Mesothelial cell of epicardium (in vitro differentiated cells): ENCODE data around the gene SHROOM1. TPM values are rescaled to one million over a fixed set of nuclear protein-coding genes. Genes with fewer than 3 reads are reported as not detected.
A peak's percentile ranks its signal among the peaks of the same experiment; 100 is the strongest.

Experiments used
- DNase-seq, 2 experiments: peaks; one replicate each; pipeline ENCODE4 v3.0.0; 2021; ENCODE audit warnings: low spot score in 2 of 2; ENCODE audit not compliant: unreplicated experiment in 2 of 2
- H3K27ac Mint-ChIP-seq: 2 replicates; pipeline ENCODE4 v1.8.0; 2021; ENCODE audit warnings: mixed read lengths
- H3K27me3 Mint-ChIP-seq: 2 replicates; pipeline ENCODE4 v1.8.0; 2021; ENCODE audit warnings: low read depth, mixed read lengths
- H3K36me3 Mint-ChIP-seq: 2 replicates; pipeline ENCODE4 v1.8.0; 2021; ENCODE audit warnings: mixed read lengths
- H3K4me1 Mint-ChIP-seq: 2 replicates; pipeline ENCODE4 v1.8.0; 2021; ENCODE audit warnings: mixed read lengths
- H3K4me3 Mint-ChIP-seq: 2 replicates; pipeline ENCODE4 v1.8.0; 2021; ENCODE audit warnings: mild to moderate bottlenecking, moderate library complexity, mixed read lengths
- H3K9me3 Mint-ChIP-seq: 2 replicates; pipeline ENCODE4 v1.8.0; 2021; ENCODE audit warnings: mixed read lengths
- total RNA-seq: library from RNA; stranded (reverse); gene quantifications from 3 replicates; pipeline ENCODE4 v1.2.1, GENCODE V29; 2021
- TF ChIP-seq, protein P1 (sequence below): fragments of 200-600 bp; sonication (generic); IDR thresholded peaks from one replicate; pipeline ENCODE4 v1.5.0; 2021; ENCODE audit warnings: antibody characterized with exemption; ENCODE audit not compliant: unreplicated experiment

The SHROOM1 gene
- total RNA-seq, 1 donor from 2014 or later = 12.2 TPM

DNA sequence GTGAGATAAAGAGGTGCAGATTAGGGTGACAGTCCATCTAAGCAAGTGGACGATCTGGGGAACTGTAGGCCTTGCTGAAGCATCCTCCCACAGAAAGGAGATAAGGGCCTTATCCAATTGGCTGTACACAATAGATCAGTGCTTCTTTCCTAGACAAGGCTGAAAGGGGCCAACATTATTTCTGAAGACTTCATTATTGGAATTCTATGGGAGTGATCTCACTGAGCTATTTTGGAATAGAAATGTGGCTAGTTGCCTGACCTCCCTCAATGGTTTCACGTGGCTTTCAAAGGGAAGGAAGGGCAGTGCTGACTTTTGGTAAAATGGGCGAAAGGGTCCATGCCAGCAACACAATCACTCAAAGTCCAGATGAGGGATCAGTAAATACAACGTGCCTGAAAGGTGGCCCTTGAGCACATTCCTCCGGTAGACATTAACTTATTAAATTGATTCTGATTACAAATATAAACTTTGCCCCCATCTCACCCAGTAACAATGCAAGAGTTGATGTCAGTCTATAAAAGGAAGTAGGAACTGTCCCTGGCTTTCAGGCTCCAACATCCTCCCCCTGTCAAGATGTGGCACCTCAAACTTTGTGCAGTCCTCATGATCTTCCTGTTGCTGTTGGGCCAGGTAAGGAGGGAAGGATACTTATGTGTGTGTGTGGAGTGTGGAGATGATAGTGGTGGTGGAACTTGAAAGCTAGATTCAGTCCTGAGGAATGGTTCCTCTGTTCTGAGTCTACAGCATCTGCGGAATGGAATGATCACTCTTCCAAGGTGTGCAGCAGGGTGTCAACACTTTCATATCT, 42.9 kb upstream of the SHROOM1 start, which contains the start of gene LEAP2:
Gene LEAP2, plus strand, starts transcription at position 550 of the 811 bp plus-strand sequence. Its CDS starts 27 bp downstream, at position 577.
- no peak within 1 kb of the TSS for H3K4me3 Mint-ChIP-seq
- peak within 1 kb of the TSS; percentile 4 for H3K27ac Mint-ChIP-seq
- no peaks in the 10 kb centered on the region for H3K9me3 Mint-ChIP-seq
- no peaks in the 10 kb centered on the region for H3K27me3 Mint-ChIP-seq
- TF ChIP-seq, protein P1, sequence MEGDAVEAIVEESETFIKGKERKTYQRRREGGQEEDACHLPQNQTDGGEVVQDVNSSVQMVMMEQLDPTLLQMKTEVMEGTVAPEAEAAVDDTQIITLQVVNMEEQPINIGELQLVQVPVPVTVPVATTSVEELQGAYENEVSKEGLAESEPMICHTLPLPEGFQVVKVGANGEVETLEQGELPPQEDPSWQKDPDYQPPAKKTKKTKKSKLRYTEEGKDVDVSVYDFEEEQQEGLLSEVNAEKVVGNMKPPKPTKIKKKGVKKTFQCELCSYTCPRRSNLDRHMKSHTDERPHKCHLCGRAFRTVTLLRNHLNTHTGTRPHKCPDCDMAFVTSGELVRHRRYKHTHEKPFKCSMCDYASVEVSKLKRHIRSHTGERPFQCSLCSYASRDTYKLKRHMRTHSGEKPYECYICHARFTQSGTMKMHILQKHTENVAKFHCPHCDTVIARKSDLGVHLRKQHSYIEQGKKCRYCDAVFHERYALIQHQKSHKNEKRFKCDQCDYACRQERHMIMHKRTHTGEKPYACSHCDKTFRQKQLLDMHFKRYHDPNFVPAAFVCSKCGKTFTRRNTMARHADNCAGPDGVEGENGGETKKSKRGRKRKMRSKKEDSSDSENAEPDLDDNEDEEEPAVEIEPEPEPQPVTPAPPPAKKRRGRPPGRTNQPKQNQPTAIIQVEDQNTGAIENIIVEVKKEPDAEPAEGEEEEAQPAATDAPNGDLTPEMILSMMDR = no peak
- H3K4me1 Mint-ChIP-seq = peaks cover 10% of the 10 kb centered on the region
- no peak for DNase-seq
- H3K36me3 Mint-ChIP-seq = peaks cover 9% of the 10 kb centered on the region

DNA sequence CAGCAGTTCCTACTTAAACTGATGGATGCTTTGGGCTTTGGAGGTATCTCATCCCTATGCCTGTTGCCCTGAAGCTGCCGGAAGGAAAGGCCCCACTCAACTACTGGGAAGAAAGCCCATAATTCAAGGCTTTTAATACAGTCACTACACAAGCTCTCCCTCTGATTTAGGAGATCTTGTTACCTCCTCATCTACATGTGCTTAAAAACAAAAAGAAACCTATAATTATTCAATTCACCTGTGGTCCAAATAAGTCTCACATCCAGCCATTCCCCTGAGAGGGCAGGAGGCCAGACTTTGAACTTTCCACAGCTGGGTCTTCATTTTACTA, 42.3 kb upstream of the SHROOM1 start:
- peaks cover 6% of the 10 kb centered on the region for H3K36me3 Mint-ChIP-seq
- H3K4me1 Mint-ChIP-seq = peaks cover 4% of the 10 kb centered on the region
- no peak overlapping the region for H3K4me3 Mint-ChIP-seq
- no peak for DNase-seq
- TF ChIP-seq, protein P1 = no peak
- H3K27me3 Mint-ChIP-seq = no peaks in the 10 kb centered on the region
- peak overlapping the region; percentile 4 for H3K27ac Mint-ChIP-seq
- H3K9me3 Mint-ChIP-seq = no peaks in the 10 kb centered on the region

DNA sequence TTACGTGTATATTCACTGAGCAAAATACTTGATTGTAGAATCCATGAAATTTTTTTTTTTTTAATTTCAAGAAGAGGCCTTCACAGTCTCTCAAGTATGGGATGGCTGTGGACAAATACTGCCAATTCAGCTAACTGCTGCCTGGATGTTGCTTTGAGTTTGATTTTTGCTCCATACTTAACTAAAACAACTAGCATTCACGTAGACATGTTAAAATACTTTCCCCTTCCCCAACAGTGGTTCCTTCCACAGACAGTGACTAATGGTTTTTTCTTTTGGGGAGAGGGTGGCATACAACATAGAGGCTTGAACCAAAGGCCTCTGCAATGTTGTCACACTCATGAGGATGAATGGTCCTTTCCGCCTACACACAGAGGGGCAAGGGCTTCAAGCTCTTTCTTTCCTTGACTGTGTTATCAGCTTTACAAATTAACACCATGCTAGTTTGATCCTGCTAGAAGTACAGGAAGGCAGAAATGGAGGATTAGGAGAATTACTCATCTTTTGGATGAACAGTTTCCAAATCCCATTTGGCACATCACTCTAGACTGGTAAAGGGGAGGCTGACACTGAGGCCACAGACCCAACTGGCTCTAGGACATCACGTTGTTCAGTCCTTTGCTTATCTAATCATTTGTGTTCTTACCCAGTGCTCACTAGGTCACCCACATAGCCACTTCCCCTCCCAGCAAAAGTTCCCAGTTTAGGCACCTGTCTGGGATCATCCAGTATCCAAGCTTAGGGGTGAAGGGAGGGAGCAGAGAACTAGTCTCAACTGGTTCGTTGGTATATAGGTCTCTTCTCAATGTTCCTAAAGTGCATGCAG, 41.2 kb upstream of the SHROOM1 start:
- TF ChIP-seq, protein P1 = no peak
- Mint-ChIP-seq H3K27me3 (no peaks in the 10 kb centered on the region), H3K4me3 (no peak overlapping the region), H3K9me3 (no peaks in the 10 kb centered on the region), H3K36me3 (peaks cover 6% of the 10 kb centered on the region), H3K27ac (no peak overlapping the region), H3K4me1 (peaks cover 11% of the 10 kb centered on the region)
- DNase-seq = no peak

DNA sequence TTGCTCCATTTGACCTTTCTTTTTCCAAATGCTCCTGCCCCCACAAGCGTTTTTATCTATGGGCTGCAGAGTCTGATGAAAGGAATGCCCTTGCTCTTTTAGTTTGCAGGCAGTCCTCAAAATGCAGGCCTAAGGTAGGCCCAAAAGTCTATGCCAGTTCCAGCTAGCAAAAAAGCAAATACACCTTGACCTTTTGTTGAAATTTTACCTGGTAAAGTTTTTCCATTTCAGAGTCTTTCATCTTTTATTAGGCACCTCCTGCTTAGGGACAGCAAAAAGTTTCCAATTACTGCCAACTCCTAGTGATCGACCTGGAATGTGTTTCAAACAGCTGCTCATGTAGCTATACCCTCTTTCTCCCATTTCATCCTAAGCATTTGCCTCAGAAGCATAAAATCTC, 40.4 kb upstream of the SHROOM1 start:
- Mint-ChIP-seq H3K36me3 (peaks cover 3% of the 10 kb centered on the region), H3K27ac (peak overlapping the region; percentile 27), H3K9me3 (no peaks in the 10 kb centered on the region), H3K27me3 (no peaks in the 10 kb centered on the region), H3K4me1 (peaks cover 18% of the 10 kb centered on the region), H3K4me3 (no peak overlapping the region)
- TF ChIP-seq, protein P1 = no peak
- no peak for DNase-seq

DNA sequence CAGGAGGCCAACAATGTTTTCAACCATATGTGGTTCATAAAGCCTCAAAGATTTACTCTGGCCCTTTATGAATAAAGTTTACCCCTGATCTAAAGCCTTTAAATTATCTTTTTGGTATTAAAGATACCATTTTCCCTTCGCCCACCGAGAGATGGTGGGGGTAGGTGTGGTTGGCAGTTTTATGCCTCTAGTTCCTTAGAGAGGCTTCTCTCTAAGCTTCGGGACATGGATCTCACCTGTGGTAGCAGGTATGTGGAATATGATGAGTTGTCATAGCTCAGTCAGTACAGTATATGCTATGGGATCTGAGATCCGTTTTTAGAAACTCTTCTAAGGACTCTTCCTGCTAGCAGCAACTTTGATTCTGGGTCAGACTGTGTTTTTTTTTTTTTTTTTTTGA, 38.3 kb upstream of the SHROOM1 start:
- H3K27ac Mint-ChIP-seq = peak overlapping the region; percentile 50
- H3K27me3 Mint-ChIP-seq = no peaks in the 10 kb centered on the region
- no peak for DNase-seq
- peaks cover 3% of the 10 kb centered on the region for H3K36me3 Mint-ChIP-seq
- TF ChIP-seq, protein P1 = no peak
- H3K4me3 Mint-ChIP-seq = peak overlapping the region; percentile 96
- no peaks in the 10 kb centered on the region for H3K9me3 Mint-ChIP-seq
- peaks cover 25% of the 10 kb centered on the region for H3K4me1 Mint-ChIP-seq
